GM23338 (cell line): ENCODE data around the gene RHO. TPM values are rescaled to one million over a fixed set of nuclear protein-coding genes. Genes with fewer than 3 reads are reported as not detected.

Experiments
- ATAC-seq: fragments of 200-7000 bp; cut with Tn5 transposase; 3 replicates; pipeline ENCODE4 v1.9.1; 2020
- DNase-seq: peaks from one replicate; pipeline ENCODE4 v3.0.0-alpha.2; 2015; ENCODE audit warnings: low spot score
- H2AFZ ChIP-seq: fragments of 200-600 bp; sonication (generic); 2 replicates; pipeline ENCODE4 v1.8.0; 2016; ENCODE audit warnings: antibody characterized with exemption, mild to moderate bottlenecking, moderate library complexity
- H3F3A ChIP-seq: fragments of 200-600 bp; sonication (generic); replicated peaks from 2 replicates; pipeline ENCODE4 v1.8.0; 2017; ENCODE audit warnings: antibody characterized with exemption, mixed run types, low read depth
- H3K27ac ChIP-seq: fragments of 200-600 bp; sonication (generic); 2 replicates; pipeline ENCODE4 v1.6.1; 2016; ENCODE audit warnings: low read depth
- H3K27me3 ChIP-seq: fragments of 200-600 bp; sonication (generic); 2 replicates; pipeline ENCODE4 v1.8.0; 2016; ENCODE audit warnings: mild to moderate bottlenecking, mixed run types, moderate library complexity; ENCODE audit not compliant: insufficient read depth
- H3K36me3 ChIP-seq: fragments of 200-600 bp; sonication (generic); 2 replicates; pipeline ENCODE4 v1.8.0; 2016; ENCODE audit warnings: mild to moderate bottlenecking; ENCODE audit not compliant: insufficient read depth
- H3K4me1 ChIP-seq: fragments of 200-600 bp; sonication (generic); 2 replicates; pipeline ENCODE4 v1.8.0; 2016; ENCODE audit warnings: mild to moderate bottlenecking, moderate library complexity; ENCODE audit not compliant: insufficient read depth
- H3K4me2 ChIP-seq: fragments of 200-600 bp; sonication (generic); 2 replicates; pipeline ENCODE4 v1.7.1; 2017; ENCODE audit warnings: mixed run types
- H3K4me3 ChIP-seq: fragments of 200-600 bp; sonication (generic); 2 replicates; pipeline ENCODE4 v1.6.1; 2016; ENCODE audit warnings: mixed run types
- H3K79me2 ChIP-seq: fragments of 200-600 bp; sonication (generic); replicated peaks from 2 replicates; pipeline ENCODE4 v1.8.0; 2017; ENCODE audit warnings: mild to moderate bottlenecking; ENCODE audit not compliant: insufficient read depth
- H3K9me2 ChIP-seq: fragments of 200-600 bp; sonication (generic); 2 replicates; pipeline ENCODE4 v1.8.0; 2017; ENCODE audit not compliant: insufficient read depth
- H4K20me1 ChIP-seq: fragments of 200-600 bp; sonication (generic); replicated peaks from 2 replicates; pipeline ENCODE4 v1.8.0; 2017; ENCODE audit warnings: mild to moderate bottlenecking; ENCODE audit not compliant: insufficient read depth
- H3K27ac Mint-ChIP-seq: 2 replicates; pipeline ENCODE4 v1.8.0; 2020; ENCODE audit warnings: inconsistent platforms, mild to moderate bottlenecking, moderate library complexity, mixed read lengths
- H3K27me3 Mint-ChIP-seq: 3 replicates; pipeline ENCODE4 v1.8.0; 2022; ENCODE audit warnings: low read depth, mild to moderate bottlenecking, moderate library complexity, mixed read lengths, inconsistent platforms; ENCODE audit not compliant: insufficient read depth, poor library complexity
- H3K36me3 Mint-ChIP-seq: 3 replicates; pipeline ENCODE4 v1.8.0; 2021; ENCODE audit warnings: low read depth, mild to moderate bottlenecking, inconsistent platforms, moderate library complexity, mixed read lengths
- H3K4me1 Mint-ChIP-seq: 3 replicates; pipeline ENCODE4 v1.8.0; 2020; ENCODE audit warnings: mild to moderate bottlenecking, inconsistent platforms, mixed read lengths
- H3K4me3 Mint-ChIP-seq: 3 replicates; pipeline ENCODE4 v1.8.0; 2021; ENCODE audit warnings: moderate library complexity, mild to moderate bottlenecking, inconsistent platforms, mixed read lengths
- H3K9me3 Mint-ChIP-seq: 3 replicates; pipeline ENCODE4 v1.8.0; 2020; ENCODE audit warnings: moderate library complexity, mild to moderate bottlenecking, inconsistent platforms, mixed read lengths
- CREB1 ChIP-seq: fragments of 250-450 bp; sonication (Bioruptor Pico); IDR thresholded peaks from 2 replicates; pipeline ENCODE4 v1.5.0; 2020; ENCODE audit warnings: low read depth, mild to moderate bottlenecking, moderate library complexity
- POLR2AphosphoS5 ChIP-seq: IDR thresholded peaks from 2 replicates; pipeline ENCODE4 v1.6.1; 2016; ENCODE audit warnings: antibody characterized with exemption, low read depth
- STAT1 ChIP-seq: IDR thresholded peaks from one replicate; pipeline ENCODE4 v1.6.1; 2016; ENCODE audit warnings: antibody characterized with exemption; ENCODE audit not compliant: unreplicated experiment
- polyA plus RNA-seq: library from polyadenylated mRNA; unstranded; fragments of >200 nt; fragmentation: Nextera tagmentation; extraction: Ambion mirVana; gene quantifications from 2 replicates; pipeline ENCODE4 v1.2.1, GENCODE V29; 2016
- total RNA-seq: library from RNA; depleted of rRNA; stranded (reverse); fragments of >200 nt; shearing (Covaris generic); gene quantifications from 2 replicates; pipeline ENCODE4 v1.2.3, GENCODE V29; 2014
- TF ChIP-seq, protein P1 (sequence below): IDR thresholded peaks from 2 replicates; pipeline ENCODE4 v1.6.1; 2016; ENCODE audit warnings: antibody characterized with exemption
- TF ChIP-seq, protein P2 (sequence below): fragments of 250-450 bp; sonication (Bioruptor Pico); IDR thresholded peaks from 2 replicates; pipeline ENCODE4 v1.5.0; 2020; ENCODE audit warnings: mild to moderate bottlenecking, moderate library complexity
- TF ChIP-seq, protein P3 (sequence below), 2 experiments: fragments of 200-600 bp in 1 of 2; sonication (generic) in 1 of 2; conservative IDR thresholded peaks; 2 replicates each; pipeline versions ENCODE4 v1.5.1 to v1.6.1; 2016 to 2017; ENCODE audit warnings: antibody characterized with exemption in 2 of 2, low read depth in 2 of 2, mild to moderate bottlenecking in 2 of 2, moderate library complexity in 1 of 2
- TF ChIP-seq, protein P4 (sequence below): IDR thresholded peaks from one replicate; pipeline ENCODE4 v1.6.1; 2018; ENCODE audit warnings: antibody characterized with exemption; ENCODE audit not compliant: unreplicated experiment

Gene RHO
- total and polyA plus RNA-seq, 2 experiments from 2014 or later, result not detected

DNA sequence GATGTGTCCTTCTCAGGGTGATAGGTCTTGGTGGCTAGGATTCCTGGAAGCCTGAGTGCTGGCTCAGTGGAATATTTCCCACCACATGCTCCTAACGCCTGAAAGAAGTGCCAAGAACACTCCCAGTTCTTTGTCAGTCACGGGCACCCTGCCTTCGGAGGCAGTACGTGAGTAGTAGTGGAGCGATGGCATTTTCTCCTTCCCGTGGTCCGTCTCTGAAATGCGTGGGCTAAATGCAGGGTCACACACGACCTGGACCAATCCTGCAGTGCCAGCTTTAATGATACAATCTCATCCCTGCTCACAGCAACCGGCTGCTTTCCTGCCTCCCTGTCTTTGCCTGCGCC is 29.1 kb downstream of the RHO start:
- Histone ChIP-seq H3K9me2 (no peaks in the 10 kb centered on the region), H3K4me2 (no peak overlapping the region), H4K20me1 (no peaks in the 10 kb centered on the region), H3F3A (no peaks in the 10 kb centered on the region), H3K27me3 (no peaks in the 10 kb centered on the region), H3K36me3 (no peaks in the 10 kb centered on the region), H3K79me2 (no peaks in the 10 kb centered on the region), H3K27ac (no peak overlapping the region), H3K4me3 (no peak overlapping the region), H2AFZ (no peak overlapping the region), H3K4me1 (peaks cover 15% of the 10 kb centered on the region; the same call in 1 of the 2 replicates)
- Mint-ChIP-seq H3K9me3 (no peaks in the 10 kb centered on the region), H3K27me3 (peaks cover 15% of the 10 kb centered on the region), H3K4me1 (peaks cover 45% of the 10 kb centered on the region), H3K36me3 (peaks cover 4% of the 10 kb centered on the region; the same call in 1 of the 3 replicates), H3K4me3 (no peak overlapping the region), H3K27ac (no peak overlapping the region)
- TF ChIP-seq, protein P1, sequence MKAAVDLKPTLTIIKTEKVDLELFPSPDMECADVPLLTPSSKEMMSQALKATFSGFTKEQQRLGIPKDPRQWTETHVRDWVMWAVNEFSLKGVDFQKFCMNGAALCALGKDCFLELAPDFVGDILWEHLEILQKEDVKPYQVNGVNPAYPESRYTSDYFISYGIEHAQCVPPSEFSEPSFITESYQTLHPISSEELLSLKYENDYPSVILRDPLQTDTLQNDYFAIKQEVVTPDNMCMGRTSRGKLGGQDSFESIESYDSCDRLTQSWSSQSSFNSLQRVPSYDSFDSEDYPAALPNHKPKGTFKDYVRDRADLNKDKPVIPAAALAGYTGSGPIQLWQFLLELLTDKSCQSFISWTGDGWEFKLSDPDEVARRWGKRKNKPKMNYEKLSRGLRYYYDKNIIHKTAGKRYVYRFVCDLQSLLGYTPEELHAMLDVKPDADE, result no peak
- TF ChIP-seq CREB1 (CRISPR knock-in tag), result no peak
- TF ChIP-seq, protein P2, sequence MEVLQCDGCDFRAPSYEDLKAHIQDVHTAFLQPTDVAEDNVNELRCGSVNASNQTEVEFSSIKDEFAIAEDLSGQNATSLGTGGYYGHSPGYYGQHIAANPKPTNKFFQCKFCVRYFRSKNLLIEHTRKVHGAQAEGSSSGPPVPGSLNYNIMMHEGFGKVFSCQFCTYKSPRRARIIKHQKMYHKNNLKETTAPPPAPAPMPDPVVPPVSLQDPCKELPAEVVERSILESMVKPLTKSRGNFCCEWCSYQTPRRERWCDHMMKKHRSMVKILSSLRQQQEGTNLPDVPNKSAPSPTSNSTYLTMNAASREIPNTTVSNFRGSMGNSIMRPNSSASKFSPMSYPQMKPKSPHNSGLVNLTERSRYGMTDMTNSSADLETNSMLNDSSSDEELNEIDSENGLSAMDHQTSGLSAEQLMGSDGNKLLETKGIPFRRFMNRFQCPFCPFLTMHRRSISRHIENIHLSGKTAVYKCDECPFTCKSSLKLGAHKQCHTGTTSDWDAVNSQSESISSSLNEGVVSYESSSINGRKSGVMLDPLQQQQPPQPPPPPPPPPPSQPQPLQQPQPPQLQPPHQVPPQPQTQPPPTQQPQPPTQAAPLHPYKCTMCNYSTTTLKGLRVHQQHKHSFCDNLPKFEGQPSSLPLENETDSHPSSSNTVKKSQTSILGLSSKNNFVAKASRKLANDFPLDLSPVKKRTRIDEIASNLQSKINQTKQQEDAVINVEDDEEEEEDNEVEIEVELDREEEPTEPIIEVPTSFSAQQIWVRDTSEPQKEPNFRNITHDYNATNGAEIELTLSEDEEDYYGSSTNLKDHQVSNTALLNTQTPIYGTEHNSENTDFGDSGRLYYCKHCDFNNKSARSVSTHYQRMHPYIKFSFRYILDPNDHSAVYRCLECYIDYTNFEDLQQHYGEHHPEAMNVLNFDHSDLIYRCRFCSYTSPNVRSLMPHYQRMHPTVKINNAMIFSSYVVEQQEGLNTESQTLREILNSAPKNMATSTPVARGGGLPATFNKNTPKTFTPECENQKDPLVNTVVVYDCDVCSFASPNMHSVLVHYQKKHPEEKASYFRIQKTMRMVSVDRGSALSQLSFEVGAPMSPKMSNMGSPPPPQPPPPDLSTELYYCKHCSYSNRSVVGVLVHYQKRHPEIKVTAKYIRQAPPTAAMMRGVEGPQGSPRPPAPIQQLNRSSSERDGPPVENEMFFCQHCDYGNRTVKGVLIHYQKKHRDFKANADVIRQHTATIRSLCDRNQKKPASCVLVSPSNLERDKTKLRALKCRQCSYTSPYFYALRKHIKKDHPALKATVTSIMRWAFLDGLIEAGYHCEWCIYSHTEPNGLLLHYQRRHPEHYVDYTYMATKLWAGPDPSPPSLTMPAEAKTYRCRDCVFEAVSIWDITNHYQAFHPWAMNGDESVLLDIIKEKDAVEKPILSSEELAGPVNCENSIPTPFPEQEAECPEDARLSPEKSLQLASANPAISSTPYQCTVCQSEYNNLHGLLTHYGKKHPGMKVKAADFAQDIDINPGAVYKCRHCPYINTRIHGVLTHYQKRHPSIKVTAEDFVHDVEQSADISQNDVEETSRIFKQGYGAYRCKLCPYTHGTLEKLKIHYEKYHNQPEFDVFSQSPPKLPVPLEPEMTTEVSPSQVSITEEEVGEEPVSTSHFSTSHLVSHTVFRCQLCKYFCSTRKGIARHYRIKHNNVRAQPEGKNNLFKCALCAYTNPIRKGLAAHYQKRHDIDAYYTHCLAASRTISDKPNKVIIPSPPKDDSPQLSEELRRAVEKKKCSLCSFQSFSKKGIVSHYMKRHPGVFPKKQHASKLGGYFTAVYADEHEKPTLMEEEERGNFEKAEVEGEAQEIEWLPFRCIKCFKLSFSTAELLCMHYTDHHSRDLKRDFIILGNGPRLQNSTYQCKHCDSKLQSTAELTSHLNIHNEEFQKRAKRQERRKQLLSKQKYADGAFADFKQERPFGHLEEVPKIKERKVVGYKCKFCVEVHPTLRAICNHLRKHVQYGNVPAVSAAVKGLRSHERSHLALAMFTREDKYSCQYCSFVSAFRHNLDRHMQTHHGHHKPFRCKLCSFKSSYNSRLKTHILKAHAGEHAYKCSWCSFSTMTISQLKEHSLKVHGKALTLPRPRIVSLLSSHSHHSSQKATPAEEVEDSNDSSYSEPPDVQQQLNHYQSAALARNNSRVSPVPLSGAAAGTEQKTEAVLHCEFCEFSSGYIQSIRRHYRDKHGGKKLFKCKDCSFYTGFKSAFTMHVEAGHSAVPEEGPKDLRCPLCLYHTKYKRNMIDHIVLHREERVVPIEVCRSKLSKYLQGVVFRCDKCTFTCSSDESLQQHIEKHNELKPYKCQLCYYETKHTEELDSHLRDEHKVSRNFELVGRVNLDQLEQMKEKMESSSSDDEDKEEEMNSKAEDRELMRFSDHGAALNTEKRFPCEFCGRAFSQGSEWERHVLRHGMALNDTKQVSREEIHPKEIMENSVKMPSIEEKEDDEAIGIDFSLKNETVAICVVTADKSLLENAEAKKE, result no peak
- TF ChIP-seq STAT1, result no peak
- TF ChIP-seq POLR2AphosphoS5, result no peak
- TF ChIP-seq, protein P3, sequence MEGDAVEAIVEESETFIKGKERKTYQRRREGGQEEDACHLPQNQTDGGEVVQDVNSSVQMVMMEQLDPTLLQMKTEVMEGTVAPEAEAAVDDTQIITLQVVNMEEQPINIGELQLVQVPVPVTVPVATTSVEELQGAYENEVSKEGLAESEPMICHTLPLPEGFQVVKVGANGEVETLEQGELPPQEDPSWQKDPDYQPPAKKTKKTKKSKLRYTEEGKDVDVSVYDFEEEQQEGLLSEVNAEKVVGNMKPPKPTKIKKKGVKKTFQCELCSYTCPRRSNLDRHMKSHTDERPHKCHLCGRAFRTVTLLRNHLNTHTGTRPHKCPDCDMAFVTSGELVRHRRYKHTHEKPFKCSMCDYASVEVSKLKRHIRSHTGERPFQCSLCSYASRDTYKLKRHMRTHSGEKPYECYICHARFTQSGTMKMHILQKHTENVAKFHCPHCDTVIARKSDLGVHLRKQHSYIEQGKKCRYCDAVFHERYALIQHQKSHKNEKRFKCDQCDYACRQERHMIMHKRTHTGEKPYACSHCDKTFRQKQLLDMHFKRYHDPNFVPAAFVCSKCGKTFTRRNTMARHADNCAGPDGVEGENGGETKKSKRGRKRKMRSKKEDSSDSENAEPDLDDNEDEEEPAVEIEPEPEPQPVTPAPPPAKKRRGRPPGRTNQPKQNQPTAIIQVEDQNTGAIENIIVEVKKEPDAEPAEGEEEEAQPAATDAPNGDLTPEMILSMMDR (conservative IDR thresholded peaks at IDR 0.05; ENCODE audit: low read depth in 2 of 2), result no peak
- TF ChIP-seq, protein P4, sequence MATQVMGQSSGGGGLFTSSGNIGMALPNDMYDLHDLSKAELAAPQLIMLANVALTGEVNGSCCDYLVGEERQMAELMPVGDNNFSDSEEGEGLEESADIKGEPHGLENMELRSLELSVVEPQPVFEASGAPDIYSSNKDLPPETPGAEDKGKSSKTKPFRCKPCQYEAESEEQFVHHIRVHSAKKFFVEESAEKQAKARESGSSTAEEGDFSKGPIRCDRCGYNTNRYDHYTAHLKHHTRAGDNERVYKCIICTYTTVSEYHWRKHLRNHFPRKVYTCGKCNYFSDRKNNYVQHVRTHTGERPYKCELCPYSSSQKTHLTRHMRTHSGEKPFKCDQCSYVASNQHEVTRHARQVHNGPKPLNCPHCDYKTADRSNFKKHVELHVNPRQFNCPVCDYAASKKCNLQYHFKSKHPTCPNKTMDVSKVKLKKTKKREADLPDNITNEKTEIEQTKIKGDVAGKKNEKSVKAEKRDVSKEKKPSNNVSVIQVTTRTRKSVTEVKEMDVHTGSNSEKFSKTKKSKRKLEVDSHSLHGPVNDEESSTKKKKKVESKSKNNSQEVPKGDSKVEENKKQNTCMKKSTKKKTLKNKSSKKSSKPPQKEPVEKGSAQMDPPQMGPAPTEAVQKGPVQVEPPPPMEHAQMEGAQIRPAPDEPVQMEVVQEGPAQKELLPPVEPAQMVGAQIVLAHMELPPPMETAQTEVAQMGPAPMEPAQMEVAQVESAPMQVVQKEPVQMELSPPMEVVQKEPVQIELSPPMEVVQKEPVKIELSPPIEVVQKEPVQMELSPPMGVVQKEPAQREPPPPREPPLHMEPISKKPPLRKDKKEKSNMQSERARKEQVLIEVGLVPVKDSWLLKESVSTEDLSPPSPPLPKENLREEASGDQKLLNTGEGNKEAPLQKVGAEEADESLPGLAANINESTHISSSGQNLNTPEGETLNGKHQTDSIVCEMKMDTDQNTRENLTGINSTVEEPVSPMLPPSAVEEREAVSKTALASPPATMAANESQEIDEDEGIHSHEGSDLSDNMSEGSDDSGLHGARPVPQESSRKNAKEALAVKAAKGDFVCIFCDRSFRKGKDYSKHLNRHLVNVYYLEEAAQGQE, result no peak
- DNase-seq (no peak), ATAC-seq (no peak)
